ENCODE measurements around the gene MYBPC2.

Gene MYBPC2

DNA sequence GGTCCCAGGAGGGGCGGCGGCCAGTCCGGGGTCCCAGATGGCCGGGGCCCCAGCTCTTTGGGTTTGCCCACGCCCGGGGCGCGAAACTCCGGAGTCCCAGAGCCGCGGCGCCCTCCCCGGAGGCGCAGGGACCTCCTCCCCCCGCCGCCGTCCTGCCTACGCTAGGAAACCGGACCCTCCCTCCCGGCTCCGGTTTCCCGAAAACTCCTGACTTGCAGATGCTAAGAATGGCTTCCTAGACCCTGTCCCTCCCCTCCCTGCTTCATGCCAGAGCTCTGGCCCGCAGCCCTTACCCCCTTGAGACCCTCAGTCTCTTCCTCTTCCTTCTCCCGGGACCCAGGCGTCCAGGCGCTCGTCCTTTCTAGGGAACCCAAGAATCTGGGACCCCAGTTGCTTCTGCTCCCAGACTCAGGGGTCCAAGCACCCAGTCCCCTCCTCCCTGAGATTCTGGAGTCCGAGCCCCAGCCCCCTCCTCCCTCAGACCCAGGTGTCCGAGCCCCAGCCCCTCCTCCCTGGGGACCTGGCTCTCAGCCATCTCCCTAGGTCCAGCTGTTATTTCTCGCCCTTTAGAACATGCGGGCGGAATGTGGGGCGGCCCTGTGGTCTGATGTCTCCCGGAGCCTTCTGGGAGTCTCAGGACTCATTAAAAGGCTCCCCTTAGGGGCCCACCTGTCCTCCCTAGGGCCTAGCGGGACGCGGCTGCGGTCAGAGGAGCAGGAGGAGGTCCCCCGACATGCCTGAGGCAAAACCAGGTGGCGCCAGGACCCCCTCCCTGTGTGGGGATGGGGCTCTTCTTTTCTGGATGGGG is at the start of gene MYBPC2:
Gene MYBPC2, plus strand, starts transcription at position 672 of the 808 bp plus-strand sequence. Its CDS starts 62 bp downstream, at position 734.
- no peak within 1 kb of the TSS for H3K27ac ChIP-seq
- no peak for DNase-seq (ENCODE audit: low spot score)
- TF ChIP-seq, protein P1, sequence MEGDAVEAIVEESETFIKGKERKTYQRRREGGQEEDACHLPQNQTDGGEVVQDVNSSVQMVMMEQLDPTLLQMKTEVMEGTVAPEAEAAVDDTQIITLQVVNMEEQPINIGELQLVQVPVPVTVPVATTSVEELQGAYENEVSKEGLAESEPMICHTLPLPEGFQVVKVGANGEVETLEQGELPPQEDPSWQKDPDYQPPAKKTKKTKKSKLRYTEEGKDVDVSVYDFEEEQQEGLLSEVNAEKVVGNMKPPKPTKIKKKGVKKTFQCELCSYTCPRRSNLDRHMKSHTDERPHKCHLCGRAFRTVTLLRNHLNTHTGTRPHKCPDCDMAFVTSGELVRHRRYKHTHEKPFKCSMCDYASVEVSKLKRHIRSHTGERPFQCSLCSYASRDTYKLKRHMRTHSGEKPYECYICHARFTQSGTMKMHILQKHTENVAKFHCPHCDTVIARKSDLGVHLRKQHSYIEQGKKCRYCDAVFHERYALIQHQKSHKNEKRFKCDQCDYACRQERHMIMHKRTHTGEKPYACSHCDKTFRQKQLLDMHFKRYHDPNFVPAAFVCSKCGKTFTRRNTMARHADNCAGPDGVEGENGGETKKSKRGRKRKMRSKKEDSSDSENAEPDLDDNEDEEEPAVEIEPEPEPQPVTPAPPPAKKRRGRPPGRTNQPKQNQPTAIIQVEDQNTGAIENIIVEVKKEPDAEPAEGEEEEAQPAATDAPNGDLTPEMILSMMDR (conservative IDR thresholded peaks at IDR 0.05; ENCODE audit: low read depth), result no peak
- ChIA-PET POLR2A (ENCODE audit: low non-redundant PET) (no interaction called here), CTCF (no interaction called here)

DNA sequence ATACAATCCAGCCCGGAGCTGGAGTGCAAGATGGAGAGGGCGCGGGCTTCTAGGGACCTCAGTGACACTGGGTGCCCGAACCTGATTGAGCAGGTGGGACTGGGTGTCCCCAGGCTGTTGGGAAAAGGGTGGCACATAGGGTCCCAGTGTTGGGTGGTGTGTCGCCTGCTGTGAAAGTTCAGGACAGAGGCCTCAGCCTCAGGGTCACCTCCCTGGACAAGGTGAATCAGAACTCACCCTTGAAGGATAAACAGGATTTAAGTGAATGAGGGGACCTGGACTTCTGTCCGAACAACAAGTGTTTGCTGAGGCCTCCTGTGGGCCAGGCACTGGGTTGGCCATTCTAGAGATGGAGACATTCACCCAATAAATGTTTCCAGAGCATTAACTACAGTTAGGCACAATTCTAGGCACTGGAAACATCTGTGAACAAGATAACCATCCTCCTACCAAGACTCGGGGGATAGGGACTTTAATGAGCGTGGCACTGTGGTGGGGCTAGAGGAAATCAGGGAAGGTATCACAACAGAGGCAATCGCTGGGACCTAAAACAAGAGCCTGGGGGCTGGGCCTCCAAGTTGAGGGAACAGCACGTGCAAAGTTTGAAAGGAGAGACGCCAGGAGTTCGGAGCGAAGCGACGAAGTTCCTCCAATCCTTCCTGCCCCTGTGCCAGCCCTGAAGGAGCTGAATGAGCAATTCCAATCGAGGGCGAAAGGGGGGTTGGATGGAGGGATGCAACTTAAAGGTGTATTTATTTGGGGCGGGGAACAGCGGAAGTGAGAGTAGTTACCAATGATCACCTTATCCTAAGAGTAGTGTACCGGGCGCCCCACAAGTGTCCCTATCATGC is 49.5 kb upstream of the MYBPC2 start:
- DNase-seq (ENCODE audit: low spot score), result peak; percentile 19
- ChIA-PET POLR2A (ENCODE audit: low non-redundant PET) (no interaction called here), CTCF (no interaction called here)
- TF ChIP-seq, protein P1 (conservative IDR thresholded peaks at IDR 0.05; ENCODE audit: low read depth), result no peak
- H3K27ac ChIP-seq, result peak overlapping the region; percentile 83

DNA sequence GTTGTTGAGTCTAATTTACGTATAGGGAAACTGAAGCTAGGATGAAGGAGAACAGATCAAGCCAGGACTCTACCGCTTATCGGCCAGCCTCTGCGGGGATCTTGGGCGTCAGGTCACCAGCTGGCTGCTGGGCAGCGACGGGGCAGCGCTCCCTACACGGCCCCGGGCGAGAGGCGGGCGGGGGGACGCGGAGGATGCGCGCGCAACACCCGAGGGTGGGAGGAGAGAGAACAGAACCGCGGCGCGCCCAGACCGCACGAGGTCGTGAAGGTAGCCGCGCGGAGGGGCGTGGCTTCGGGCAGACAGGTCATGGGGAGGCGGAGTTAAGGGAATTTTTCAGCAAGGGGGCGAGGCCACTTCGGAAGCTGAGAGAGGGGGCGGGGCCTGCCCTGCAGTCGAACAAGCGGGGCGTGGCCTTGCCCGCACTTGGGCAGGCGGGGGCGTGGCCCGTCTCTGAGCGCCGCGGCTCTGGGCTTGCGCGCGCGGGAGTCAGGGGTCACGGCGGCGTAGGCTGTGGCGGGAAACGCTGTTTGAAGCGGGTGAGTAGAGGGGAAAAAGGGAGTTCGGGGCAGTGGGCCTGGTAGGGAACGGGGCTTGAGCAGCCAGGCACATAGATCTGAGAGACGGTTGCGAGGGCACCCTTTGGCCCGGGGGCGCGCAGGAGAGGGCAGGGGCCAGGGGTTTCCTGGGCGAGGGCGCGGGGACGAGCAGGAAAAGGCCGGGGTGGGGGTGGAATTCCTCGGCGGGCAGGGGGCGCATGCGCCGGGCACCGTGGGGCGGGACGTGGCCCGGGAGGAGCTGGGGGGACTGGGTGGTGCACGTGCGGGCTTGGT is 48.6 kb upstream of the MYBPC2 start, which contains the start of gene POLD1:
Gene POLD1, plus strand, starts transcription at position 496 of the 833 bp plus-strand sequence. CDS start 14,505 bp downstream, outside the sequence.
- peak; percentile 98 for DNase-seq (ENCODE audit: low spot score)
- POLR2A ChIA-PET (ENCODE audit: low non-redundant PET), result no interaction called here
- TF ChIP-seq, protein P1 (conservative IDR thresholded peaks at IDR 0.05; ENCODE audit: low read depth), result no peak
- peak within 1 kb of the TSS; percentile 83 for H3K27ac ChIP-seq
- CTCF ChIA-PET, result interaction anchor here (1.0 kb wide), 1 partner anchor 15 kb away, joined by 3 read pairs; no protein-coding TSS in a partner anchor

DNA sequence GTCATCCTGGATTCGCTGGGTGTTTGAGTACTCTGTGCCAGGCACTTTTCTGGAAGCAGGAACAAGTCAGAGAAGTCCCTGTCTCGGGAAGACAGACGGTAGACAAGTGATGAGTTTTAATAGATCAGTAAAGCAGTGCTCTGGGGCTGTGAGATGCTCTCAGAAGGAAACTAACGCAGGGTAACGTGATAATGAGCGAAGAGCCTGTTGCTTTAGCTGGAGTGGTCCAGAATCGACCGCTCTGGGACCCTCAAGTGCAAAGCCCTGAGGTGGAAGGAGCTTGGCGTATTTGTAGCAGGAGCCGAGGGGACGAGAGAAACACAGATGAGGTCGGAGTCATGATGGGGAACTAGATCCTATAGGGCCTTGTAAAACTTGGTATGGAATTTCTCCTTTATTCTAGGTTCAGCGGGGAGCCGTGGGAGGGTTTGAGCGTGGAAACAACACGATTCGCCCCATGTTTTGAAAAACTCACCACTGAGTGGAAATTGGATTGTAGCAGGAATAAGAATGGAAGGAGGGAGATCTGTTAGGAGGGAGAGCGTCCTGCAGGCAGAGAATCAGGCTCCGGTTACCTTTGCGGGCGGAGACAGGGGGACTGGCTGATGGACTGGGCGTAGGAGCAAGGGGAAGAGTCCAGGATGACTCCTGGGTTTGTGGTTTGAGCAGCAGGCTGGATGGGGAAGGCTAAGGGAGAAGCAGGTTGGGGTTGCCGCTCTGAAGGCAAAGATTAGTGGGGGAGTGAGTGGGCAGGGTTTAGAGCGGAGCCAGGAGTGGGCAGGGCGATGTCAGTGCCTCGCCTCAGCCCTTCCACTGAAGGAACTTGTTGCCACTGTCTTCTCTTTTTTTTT is 47.8 kb upstream of the MYBPC2 start:
- peak; percentile 25 for DNase-seq (ENCODE audit: low spot score)
- TF ChIP-seq, protein P1 (conservative IDR thresholded peaks at IDR 0.05; ENCODE audit: low read depth), result no peak
- POLR2A ChIA-PET (ENCODE audit: low non-redundant PET), result no interaction called here
- H3K27ac ChIP-seq, result peak overlapping the region; percentile 83
- CTCF ChIA-PET, result interaction anchor here (1.0 to 1.3 kb wide), 2 partner anchors 16 to 28 kb away, joined by 3 read pairs; no protein-coding TSS in a partner anchor

DNA sequence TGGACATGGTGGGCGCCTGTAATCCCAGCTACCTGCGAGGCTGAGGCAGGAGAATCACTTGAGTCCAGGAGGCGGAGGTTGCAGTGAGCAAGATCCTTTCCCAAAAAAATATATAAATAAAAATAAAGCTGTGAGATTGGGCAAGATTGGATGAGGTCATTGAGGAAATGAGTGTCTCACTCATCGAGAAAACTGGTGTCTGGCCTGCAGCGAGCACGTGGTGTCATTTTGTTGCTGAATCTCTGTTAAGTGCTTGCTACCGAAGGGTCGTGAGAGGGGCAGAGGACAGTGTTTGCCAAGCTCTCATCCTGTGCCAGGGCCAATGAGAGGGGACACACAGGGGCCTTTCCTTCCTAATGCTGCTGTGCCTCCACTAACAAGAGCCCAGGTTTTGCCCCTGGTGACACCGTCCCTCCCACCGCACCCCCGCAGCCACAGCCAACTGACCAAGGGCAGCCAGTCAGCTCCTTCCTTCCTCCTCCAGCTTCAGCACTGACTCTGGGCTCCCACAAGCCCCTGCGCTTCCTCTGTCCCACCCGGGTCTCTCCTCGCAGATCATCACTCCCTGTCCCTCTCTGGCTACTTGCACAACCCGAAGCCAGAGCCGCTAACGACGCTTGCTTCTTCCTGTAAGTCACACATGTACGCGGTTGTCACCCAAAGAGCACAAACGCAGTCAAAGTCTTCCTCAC is 45.4 kb upstream of the MYBPC2 start:
- POLR2A ChIA-PET (ENCODE audit: low non-redundant PET), result no interaction called here
- DNase-seq (ENCODE audit: low spot score), result no peak
- TF ChIP-seq, protein P1 (conservative IDR thresholded peaks at IDR 0.05; ENCODE audit: low read depth), result no peak
- H3K27ac ChIP-seq, result peak overlapping the region; percentile 83
- CTCF ChIA-PET, result no interaction called here
